Gastrocnemius medialis (tissue), 4 donors: Measurements from ENCODE around the gene PTPRM.

ENCODE experiments used
- POLR2A ChIP-seq, 2 donors: fragments of 450-650 bp; IDR thresholded peaks; one replicate each; pipeline ENCODE4 v1.6.1; 2017; ENCODE audit warnings: antibody characterized with exemption in 2 of 2, mild to moderate bottlenecking in 2 of 2, moderate library complexity in 2 of 2
- TF ChIP-seq, protein P1 (sequence below), 5 experiments: fragments of 450-650 bp in 3 of 5; fragments of 200-600 bp in 2 of 5; sonication (generic) in 2 of 5; IDR thresholded peaks in 4 of 5; conservative IDR thresholded peaks in 1 of 5; 1 replicate in 4 of 5; 2 replicates in 1 of 5; pipeline ENCODE4 v1.5.1; 2016 to 2019; ENCODE audit warnings: antibody characterized with exemption in 5 of 5, mild to moderate bottlenecking in 3 of 5, moderate library complexity in 3 of 5

DNA sequence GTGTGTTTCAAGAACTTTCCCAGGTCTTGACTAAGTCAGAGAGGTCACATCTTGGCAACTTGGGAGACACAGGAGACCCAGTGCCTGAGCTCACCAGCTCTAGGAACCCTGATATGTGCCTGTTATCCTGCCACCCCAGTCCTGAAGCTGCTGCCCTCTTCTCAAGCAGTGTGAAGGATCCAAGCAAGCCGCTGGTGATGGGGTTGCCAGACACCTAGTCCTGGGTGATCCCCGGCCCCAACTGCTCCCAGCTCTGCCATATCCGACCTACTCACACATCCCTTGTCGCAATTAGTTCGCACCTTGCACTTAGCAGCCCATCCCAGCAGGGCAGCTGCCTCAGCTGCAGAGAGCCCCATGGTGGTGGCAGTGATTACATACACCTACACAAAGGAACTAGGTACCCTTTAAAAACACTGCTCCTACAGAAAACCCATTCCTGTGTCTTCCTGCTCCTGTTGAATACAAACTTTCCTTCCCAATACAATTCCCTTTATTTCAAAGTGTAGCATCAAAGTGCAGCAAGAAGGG, 794.9 kb downstream of the PTPRM start:
- TF ChIP-seq, protein P1, sequence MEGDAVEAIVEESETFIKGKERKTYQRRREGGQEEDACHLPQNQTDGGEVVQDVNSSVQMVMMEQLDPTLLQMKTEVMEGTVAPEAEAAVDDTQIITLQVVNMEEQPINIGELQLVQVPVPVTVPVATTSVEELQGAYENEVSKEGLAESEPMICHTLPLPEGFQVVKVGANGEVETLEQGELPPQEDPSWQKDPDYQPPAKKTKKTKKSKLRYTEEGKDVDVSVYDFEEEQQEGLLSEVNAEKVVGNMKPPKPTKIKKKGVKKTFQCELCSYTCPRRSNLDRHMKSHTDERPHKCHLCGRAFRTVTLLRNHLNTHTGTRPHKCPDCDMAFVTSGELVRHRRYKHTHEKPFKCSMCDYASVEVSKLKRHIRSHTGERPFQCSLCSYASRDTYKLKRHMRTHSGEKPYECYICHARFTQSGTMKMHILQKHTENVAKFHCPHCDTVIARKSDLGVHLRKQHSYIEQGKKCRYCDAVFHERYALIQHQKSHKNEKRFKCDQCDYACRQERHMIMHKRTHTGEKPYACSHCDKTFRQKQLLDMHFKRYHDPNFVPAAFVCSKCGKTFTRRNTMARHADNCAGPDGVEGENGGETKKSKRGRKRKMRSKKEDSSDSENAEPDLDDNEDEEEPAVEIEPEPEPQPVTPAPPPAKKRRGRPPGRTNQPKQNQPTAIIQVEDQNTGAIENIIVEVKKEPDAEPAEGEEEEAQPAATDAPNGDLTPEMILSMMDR (IDR thresholded peaks at IDR 0.05 in 4 of 5, conservative IDR thresholded peaks at IDR 0.05 in 1 of 5), result no peak
- no peak for TF ChIP-seq POLR2A (IDR thresholded peaks at IDR 0.05)
